ENCODE results near the gene NBR1. TPM values are rescaled to one million over a fixed set of nuclear protein-coding genes. Genes with fewer than 3 reads are reported as not detected.

Gene NBR1, protein sequence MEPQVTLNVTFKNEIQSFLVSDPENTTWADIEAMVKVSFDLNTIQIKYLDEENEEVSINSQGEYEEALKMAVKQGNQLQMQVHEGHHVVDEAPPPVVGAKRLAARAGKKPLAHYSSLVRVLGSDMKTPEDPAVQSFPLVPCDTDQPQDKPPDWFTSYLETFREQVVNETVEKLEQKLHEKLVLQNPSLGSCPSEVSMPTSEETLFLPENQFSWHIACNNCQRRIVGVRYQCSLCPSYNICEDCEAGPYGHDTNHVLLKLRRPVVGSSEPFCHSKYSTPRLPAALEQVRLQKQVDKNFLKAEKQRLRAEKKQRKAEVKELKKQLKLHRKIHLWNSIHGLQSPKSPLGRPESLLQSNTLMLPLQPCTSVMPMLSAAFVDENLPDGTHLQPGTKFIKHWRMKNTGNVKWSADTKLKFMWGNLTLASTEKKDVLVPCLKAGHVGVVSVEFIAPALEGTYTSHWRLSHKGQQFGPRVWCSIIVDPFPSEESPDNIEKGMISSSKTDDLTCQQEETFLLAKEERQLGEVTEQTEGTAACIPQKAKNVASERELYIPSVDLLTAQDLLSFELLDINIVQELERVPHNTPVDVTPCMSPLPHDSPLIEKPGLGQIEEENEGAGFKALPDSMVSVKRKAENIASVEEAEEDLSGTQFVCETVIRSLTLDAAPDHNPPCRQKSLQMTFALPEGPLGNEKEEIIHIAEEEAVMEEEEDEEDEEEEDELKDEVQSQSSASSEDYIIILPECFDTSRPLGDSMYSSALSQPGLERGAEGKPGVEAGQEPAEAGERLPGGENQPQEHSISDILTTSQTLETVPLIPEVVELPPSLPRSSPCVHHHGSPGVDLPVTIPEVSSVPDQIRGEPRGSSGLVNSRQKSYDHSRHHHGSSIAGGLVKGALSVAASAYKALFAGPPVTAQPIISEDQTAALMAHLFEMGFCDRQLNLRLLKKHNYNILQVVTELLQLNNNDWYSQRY
- 103 and 107 TPM in 2 replicates for polyA plus RNA-seq (2011; rRNA removed)
- polyA minus RNA-seq (2011; rRNA and poly(A)+ RNA removed) = 128 and 139 TPM in 2 replicates

GRCh38 chr17:43170766-43171585, at the start of gene NBR1:
NBR1 (plus strand) TSS chr17:43171214; CDS start chr17:43175800, 4,586 bp downstream.
- H3K27ac ChIP-seq (ENCODE audit: low read depth, low read length) = peak within 1 kb of the TSS; percentile 91
- H3K9me3 ChIP-seq (ENCODE audit: control insufficient read depth, insufficient read depth, low read length) = peaks cover 4% of the 10 kb centered on the region
- CTCF ChIA-PET = interaction anchor here (1.3 to 1.9 kb wide), 2 partner anchors 147 to 174 kb away, joined by 3 to 13 read pairs; no protein-coding TSS in a partner anchor
- TF ChIP-seq, protein P1, sequence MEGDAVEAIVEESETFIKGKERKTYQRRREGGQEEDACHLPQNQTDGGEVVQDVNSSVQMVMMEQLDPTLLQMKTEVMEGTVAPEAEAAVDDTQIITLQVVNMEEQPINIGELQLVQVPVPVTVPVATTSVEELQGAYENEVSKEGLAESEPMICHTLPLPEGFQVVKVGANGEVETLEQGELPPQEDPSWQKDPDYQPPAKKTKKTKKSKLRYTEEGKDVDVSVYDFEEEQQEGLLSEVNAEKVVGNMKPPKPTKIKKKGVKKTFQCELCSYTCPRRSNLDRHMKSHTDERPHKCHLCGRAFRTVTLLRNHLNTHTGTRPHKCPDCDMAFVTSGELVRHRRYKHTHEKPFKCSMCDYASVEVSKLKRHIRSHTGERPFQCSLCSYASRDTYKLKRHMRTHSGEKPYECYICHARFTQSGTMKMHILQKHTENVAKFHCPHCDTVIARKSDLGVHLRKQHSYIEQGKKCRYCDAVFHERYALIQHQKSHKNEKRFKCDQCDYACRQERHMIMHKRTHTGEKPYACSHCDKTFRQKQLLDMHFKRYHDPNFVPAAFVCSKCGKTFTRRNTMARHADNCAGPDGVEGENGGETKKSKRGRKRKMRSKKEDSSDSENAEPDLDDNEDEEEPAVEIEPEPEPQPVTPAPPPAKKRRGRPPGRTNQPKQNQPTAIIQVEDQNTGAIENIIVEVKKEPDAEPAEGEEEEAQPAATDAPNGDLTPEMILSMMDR (IDR thresholded peaks at IDR 0.05; ENCODE audit: low read depth, low read length) = peak; percentile 29; the same call in 1 of the 2 replicates
- POLR2A ChIA-PET = interaction anchor here (0.6 to 2.0 kb wide), 7 partner anchors 22 to 173 kb away, joined by 3 to 19 read pairs (median 5); partner anchors contain the start of genes RND2, RPL27 and VAT1
- no peaks in the 10 kb centered on the region for H3K27me3 ChIP-seq (ENCODE audit: control insufficient read depth, insufficient read depth, low read length)
- H3K4me3 ChIP-seq (ENCODE audit: low read depth, low read length) = peak within 1 kb of the TSS; percentile 80
- peak; percentile 95 for DNase-seq (ENCODE audit: low read depth, low spot score)

DNA sequence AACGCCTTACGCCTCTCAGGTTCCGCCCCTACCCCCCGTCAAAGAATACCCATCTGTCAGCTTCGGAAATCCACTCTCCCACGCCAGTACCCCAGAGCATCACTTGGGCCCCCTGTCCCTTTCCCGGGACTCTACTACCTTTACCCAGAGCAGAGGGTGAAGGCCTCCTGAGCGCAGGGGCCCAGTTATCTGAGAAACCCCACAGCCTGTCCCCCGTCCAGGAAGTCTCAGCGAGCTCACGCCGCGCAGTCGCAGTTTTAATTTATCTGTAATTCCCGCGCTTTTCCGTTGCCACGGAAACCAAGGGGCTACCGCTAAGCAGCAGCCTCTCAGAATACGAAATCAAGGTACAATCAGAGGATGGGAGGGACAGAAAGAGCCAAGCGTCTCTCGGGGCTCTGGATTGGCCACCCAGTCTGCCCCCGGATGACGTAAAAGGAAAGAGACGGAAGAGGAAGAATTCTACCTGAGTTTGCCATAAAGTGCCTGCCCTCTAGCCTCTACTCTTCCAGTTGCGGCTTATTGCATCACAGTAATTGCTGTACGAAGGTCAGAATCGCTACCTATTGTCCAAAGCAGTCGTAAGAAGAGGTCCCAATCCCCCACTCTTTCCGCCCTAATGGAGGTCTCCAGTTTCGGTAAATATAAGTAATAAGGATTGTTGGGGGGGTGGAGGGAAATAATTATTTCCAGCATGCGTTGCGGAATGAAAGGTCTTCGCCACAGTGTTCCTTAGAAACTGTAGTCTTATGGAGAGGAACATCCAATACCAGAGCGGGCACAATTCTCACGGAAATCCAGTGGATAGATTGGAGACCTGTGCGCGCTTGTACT, 45.7 kb upstream of the NBR1 start, which contains the start of gene BRCA1:
BRCA1 (minus strand) TSS at position 232 of the 834 bp plus-strand sequence. CDS start 1,268 bp downstream, outside the sequence.
- H3K27me3 ChIP-seq (ENCODE audit: control insufficient read depth, insufficient read depth, low read length) = no peaks in the 10 kb centered on the region
- POLR2A ChIA-PET = interaction anchor here (0.7 to 1.0 kb wide), 4 partner anchors 66 to 191 kb away, joined by 3 to 11 read pairs (median 3); no protein-coding TSS in a partner anchor
- peak within 1 kb of the TSS; percentile 89 for H3K4me3 ChIP-seq (ENCODE audit: low read depth, low read length)
- DNase-seq (ENCODE audit: low read depth, low spot score) = peak; percentile 95
- TF ChIP-seq, protein P1 (IDR thresholded peaks at IDR 0.05; ENCODE audit: low read depth, low read length) = no peak
- peaks cover 6% of the 10 kb centered on the region; the same call in 1 of the 2 replicates for H3K9me3 ChIP-seq (ENCODE audit: control insufficient read depth, insufficient read depth, low read length)
- peak within 1 kb of the TSS; percentile 69 for H3K27ac ChIP-seq (ENCODE audit: low read depth, low read length)
- CTCF ChIA-PET = no interaction called here

GRCh38 chr17:43125967-43126910, 44.8 kb upstream of the NBR1 start:
- TF ChIP-seq, protein P1 (IDR thresholded peaks at IDR 0.05; ENCODE audit: low read depth, low read length) = no peak
- peak overlapping the region; percentile 89 for H3K4me3 ChIP-seq (ENCODE audit: low read depth, low read length)
- DNase-seq (ENCODE audit: low read depth, low spot score) = no peak
- ChIA-PET POLR2A (no interaction called here), CTCF (no interaction called here)
- no peaks in the 10 kb centered on the region for H3K27me3 ChIP-seq (ENCODE audit: control insufficient read depth, insufficient read depth, low read length)
- H3K9me3 ChIP-seq (ENCODE audit: control insufficient read depth, insufficient read depth, low read length) = peaks cover 6% of the 10 kb centered on the region; the same call in 1 of the 2 replicates
- peak overlapping the region; percentile 69 for H3K27ac ChIP-seq (ENCODE audit: low read depth, low read length)

Data from AG04450 (cell line).